ENCODE data around the gene KCNK2. TPM values are rescaled to one million over a fixed set of nuclear protein-coding genes. Genes with fewer than 3 reads are reported as not detected.

Gene KCNK2
- total RNA-seq, 1 donor from 2014 or later = 1.1 TPM

GRCh38 chr1:215043401-215043800, 39.1 kb upstream of the KCNK2 start:
- H3K4me1 ChIP-seq = no peaks in the 10 kb centered on the region
- Mint-ChIP-seq H3K27me3 (ENCODE audit: insufficient read depth, low read depth) (peaks cover 2% of the 10 kb centered on the region), H3K9me3 (no peaks in the 10 kb centered on the region), H3K36me3 (no peaks in the 10 kb centered on the region), H3K27ac (no peak overlapping the region), H3K4me1 (no peaks in the 10 kb centered on the region), H3K4me3 (no peak overlapping the region)
- no peak overlapping the region for H3K27ac ChIP-seq
- TF ChIP-seq EZH2phosphoT487 (IDR thresholded peaks at IDR 0.05) = no peak
- no peak for TF ChIP-seq EZH2 (IDR thresholded peaks at IDR 0.05)
- TF ChIP-seq, protein P1, sequence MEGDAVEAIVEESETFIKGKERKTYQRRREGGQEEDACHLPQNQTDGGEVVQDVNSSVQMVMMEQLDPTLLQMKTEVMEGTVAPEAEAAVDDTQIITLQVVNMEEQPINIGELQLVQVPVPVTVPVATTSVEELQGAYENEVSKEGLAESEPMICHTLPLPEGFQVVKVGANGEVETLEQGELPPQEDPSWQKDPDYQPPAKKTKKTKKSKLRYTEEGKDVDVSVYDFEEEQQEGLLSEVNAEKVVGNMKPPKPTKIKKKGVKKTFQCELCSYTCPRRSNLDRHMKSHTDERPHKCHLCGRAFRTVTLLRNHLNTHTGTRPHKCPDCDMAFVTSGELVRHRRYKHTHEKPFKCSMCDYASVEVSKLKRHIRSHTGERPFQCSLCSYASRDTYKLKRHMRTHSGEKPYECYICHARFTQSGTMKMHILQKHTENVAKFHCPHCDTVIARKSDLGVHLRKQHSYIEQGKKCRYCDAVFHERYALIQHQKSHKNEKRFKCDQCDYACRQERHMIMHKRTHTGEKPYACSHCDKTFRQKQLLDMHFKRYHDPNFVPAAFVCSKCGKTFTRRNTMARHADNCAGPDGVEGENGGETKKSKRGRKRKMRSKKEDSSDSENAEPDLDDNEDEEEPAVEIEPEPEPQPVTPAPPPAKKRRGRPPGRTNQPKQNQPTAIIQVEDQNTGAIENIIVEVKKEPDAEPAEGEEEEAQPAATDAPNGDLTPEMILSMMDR (IDR thresholded peaks at IDR 0.05) = no peak
- no peaks in the 10 kb centered on the region for H3K79me2 ChIP-seq (ENCODE audit: low read depth)
- H3K4me3 ChIP-seq = no peak overlapping the region
- H3K4me2 ChIP-seq = no peak overlapping the region
- H3K36me3 ChIP-seq = no peaks in the 10 kb centered on the region
- H3K9me3 ChIP-seq (ENCODE audit: low read depth) = no peaks in the 10 kb centered on the region
- no peaks in the 10 kb centered on the region for H4K20me1 ChIP-seq (ENCODE audit: low read depth)
- no peak overlapping the region for H3K9ac ChIP-seq
- H3F3A ChIP-seq (ENCODE audit: low read depth) = no peaks in the 10 kb centered on the region
- no peaks in the 10 kb centered on the region for H3K27me3 ChIP-seq
- no peak overlapping the region for H2AFZ ChIP-seq (replicated peaks)
- no peak for DNase-seq (ENCODE audit: low spot score)

- Histone ChIP-seq H2AFZ (replicated peaks) (no peak overlapping the region), H3K36me3 (no peaks in the 10 kb centered on the region), H4K20me1 (ENCODE audit: low read depth) (no peaks in the 10 kb centered on the region), H3K79me2 (ENCODE audit: low read depth) (no peaks in the 10 kb centered on the region), H3K27ac (no peak overlapping the region), H3K9ac (no peak overlapping the region), H3K4me1 (no peaks in the 10 kb centered on the region), H3K4me3 (no peak overlapping the region), H3F3A (ENCODE audit: low read depth) (no peaks in the 10 kb centered on the region), H3K27me3 (no peaks in the 10 kb centered on the region), H3K9me3 (ENCODE audit: low read depth) (no peaks in the 10 kb centered on the region), H3K4me2 (no peak overlapping the region)
- no peaks in the 10 kb centered on the region for H3K36me3 Mint-ChIP-seq
- no peak overlapping the region for H3K27ac Mint-ChIP-seq
- DNase-seq (ENCODE audit: low spot score) = no peak
- H3K4me3 Mint-ChIP-seq = no peak overlapping the region
- no peaks in the 10 kb centered on the region for H3K9me3 Mint-ChIP-seq
- H3K27me3 Mint-ChIP-seq (ENCODE audit: insufficient read depth, low read depth) = peaks cover 2% of the 10 kb centered on the region
- TF ChIP-seq EZH2 (IDR thresholded peaks at IDR 0.05) (no peak), EZH2phosphoT487 (IDR thresholded peaks at IDR 0.05) (no peak)
- TF ChIP-seq, protein P1 (IDR thresholded peaks at IDR 0.05) = no peak
- no peaks in the 10 kb centered on the region for H3K4me1 Mint-ChIP-seq
Measured at GRCh38 chr1:215044151-215044550, 38.4 kb upstream of the KCNK2 start.

DNA sequence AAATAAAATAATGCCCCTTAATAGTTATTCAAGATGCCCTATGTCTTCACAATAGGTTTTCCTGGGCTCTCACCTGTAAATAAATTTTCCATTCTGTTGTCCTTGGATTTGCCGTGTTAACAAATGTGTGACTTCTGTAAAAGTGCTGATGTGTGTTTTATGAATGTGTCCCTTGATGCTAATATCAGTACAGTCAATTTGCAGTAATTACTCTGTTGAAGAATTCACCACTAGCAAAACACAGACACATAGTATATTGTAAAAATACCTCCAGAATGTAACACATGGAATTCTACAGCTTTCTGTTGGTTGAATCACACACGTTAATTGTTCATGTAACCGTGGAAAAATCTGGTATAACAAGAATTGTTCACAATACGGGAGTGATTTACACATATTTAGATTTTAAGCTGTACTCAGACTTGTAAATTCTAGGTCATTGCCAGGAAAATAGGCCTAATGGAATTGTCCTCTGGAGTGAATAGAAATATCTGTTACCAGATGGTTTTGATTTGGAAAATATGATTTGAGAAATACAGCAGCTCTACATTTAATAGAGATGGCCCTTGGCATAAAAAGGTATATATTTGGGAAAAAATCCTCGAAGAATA, 36.7 kb upstream of the KCNK2 start:
- H3K4me3 Mint-ChIP-seq = no peak overlapping the region
- TF ChIP-seq EZH2 (IDR thresholded peaks at IDR 0.05) (no peak), EZH2phosphoT487 (IDR thresholded peaks at IDR 0.05) (no peak)
- TF ChIP-seq, protein P1 (IDR thresholded peaks at IDR 0.05) = no peak
- Histone ChIP-seq H2AFZ (replicated peaks) (no peak overlapping the region), H3K36me3 (no peaks in the 10 kb centered on the region), H3K9me3 (ENCODE audit: low read depth) (no peaks in the 10 kb centered on the region), H3K27ac (no peak overlapping the region), H3K27me3 (no peaks in the 10 kb centered on the region), H3K79me2 (ENCODE audit: low read depth) (no peaks in the 10 kb centered on the region), H3K4me2 (no peak overlapping the region), H3K4me3 (no peak overlapping the region), H3K4me1 (no peaks in the 10 kb centered on the region), H4K20me1 (ENCODE audit: low read depth) (no peaks in the 10 kb centered on the region), H3K9ac (no peak overlapping the region), H3F3A (ENCODE audit: low read depth) (no peaks in the 10 kb centered on the region)
- H3K36me3 Mint-ChIP-seq = no peaks in the 10 kb centered on the region
- H3K27ac Mint-ChIP-seq = no peak overlapping the region
- H3K27me3 Mint-ChIP-seq (ENCODE audit: insufficient read depth, low read depth) = peaks cover 2% of the 10 kb centered on the region
- no peak for DNase-seq (ENCODE audit: low spot score)
- H3K9me3 Mint-ChIP-seq = no peaks in the 10 kb centered on the region
- H3K4me1 Mint-ChIP-seq = no peaks in the 10 kb centered on the region

All from neural progenitor cell (in vitro differentiated cells).